ENCODE results near the gene HS6ST3.
"Not testable (repeated sequence)": the region's sequence is repeated elsewhere in the genome, so short reads cannot be mapped to it uniquely, and the experiment has no call there.

The HS6ST3 gene

DNA sequence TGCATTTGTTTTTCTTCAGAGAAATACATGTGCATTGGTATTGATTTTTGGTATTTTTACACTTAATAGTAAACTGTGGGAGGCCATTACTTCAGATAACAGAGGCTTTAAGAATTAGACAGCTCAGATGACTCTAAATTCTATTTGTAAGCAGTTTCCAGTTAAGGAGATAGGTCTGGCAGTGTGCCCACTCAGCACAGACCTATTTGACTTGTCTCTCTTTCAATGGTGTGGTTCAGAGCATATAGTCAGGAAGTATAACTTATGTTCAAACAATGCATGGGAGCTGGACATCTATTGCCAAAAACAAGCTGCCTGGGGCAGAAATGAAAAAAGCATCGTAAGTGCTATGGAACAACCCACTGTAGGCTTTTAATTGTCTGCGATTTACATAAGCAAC is 370.7 kb downstream of the HS6ST3 start:
- no peak for DNase-seq

- peak; percentile 37 for DNase-seq
Observed at GRCh38 chr13:96473526-96474180, 383.7 kb downstream of the HS6ST3 start.

DNA sequence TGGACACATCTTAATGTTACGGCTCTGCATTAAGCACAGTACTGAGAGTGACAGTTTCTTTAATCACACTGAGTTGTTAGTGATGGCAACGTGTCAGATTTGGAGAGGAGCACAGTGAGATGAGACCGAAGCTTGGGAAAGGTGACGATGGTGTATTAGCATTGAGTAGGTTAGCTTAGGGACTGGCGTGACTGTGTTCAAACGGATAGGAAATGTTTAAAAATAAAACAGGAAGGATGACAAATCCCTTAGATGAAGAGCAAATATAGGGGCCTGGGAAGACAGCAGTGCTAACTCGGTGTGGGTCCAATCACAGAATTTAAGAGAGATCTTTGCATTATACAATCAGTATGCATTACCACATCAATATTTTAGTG is 384.3 kb downstream of the HS6ST3 start:
- no peak for DNase-seq

DNA sequence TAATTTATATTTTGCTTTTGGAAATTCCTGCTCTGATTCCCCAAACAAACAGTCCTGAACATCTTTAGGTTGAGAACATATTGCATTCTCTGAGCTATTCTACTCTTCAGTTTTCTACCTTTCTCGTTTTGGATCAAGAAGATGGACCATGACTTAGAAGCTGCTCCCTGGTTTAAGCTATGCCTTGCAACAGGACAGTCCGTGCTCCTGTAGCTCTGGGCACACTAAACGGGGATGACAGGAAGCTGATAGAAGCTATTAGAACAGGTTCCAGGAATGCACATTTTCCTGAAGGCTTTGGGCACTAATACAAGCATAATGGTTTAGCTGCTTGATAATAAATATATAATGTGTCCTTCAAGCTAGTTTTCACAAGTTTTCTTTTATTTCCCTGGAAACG is 385.2 kb downstream of the HS6ST3 start:
- DNase-seq, result no peak

DNA sequence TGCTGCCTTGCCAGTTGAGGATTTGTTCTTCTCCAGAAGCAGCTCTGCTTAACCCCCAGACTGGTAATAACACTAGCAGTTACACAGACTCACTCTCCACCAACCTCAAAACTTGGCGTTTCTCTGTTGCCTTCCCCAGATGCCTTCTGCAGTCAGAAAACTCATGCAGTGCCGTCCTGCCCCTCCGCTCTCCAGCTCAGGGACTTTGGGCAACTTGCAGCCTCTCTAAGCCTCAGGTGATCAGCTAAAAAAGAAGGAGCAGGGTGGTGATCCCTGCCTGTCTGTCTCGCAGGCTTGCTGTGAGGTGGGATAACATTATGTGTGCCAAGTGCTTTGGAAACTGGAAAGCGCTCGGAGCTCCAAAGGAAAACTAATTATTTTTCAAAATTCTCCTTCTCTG is 391.6 kb downstream of the HS6ST3 start:
- no peak for DNase-seq

DNA sequence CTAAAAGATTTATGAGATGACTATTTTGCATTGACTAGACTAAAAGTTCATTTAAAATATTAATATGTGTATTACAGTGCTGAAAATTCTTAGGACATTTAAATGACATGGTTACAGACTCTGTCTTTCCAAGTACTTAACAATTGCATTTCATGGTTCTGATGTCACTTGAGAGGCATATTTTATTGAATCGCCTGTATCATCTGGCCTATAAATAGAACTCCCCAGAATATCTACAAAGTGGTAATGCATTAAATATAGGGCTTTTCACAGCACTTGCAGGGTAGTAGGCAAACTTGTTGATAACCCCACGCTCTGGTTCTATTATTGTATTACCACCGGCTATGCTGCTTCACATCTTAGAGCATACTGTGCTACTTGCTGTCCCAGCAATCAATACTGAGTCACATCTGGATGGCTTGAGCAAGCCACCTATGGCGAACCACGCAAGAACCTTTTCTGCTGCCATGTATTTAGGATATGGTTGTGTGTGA is 400.6 kb downstream of the HS6ST3 start:
- no peak for DNase-seq

DNA sequence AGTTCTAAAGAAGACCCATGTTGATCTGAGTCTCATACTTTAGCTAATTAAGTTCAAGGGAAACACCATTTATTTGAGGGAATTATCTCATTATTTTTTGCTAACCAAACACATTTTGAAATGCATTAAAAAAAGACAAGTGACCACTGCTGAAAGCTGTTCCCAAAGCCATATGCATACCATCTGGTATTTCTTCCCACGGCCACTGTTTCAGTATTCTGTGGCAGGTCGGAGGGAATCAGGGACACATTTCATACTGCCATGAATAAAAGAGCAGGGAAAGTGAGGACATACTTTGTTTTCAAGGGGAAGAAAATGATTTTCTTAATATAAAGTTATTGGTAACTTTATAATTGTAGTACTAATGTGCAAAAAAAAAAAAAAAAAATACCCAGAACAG is 401.2 kb downstream of the HS6ST3 start:
- DNase-seq, result no peak

DNA sequence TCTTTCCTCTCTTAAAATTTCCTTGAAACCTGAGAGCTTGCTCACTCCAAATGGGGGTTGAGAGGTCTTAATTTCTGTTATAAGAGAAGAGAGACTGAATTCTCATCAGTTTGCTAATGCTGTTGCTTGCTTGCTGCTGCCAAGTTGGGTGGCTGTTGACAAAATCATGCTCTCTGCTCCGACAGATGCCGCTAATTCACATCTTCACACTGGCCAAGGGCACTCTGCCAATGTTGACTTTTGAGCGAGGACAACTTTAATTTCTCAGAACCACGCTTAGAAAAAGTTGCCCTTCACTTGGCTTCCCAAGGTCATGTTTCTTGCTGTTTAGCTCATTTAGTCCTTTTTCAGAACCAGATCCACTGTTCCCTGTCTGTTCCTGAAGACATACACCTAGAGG is 402.9 kb downstream of the HS6ST3 start:
- DNase-seq, result no peak

DNA sequence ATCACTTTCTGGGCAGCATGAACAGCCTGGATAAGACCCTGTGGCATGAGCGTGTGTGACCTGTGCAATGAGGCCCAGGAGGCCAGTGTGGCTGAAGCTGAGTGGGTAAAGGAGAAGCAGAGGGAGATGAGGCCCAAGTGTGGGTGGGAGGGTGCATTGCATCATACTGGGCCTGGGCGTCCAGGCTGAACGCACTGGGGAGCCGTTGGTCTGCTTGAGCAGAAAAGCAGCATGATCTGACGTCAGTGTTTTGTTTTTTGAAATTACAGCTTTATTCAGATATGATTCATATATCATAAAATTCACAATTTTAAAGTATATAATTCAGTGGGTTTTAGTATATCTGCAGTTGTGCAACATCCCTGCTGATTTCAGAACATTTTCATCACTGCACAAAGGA is 409.7 kb downstream of the HS6ST3 start:
- no peak for DNase-seq

DNA sequence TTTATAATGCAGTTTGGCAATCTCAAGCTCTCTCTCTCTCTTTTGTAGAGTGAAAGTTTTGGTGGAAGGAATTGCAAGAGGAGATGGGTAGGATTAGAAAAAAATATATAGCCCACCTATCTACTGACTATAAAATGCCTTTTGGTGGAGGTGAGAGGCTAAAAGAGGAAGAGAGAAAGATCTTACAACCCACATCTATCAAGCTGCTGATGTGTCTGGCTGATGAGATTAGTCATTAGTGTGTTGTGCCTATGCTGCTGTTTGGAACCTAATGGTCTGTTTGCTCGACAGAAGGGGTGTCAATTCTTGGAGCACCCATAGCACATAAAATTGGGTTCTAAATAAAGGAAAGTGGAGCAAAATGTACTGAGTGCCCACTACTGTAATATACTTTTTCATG is 411.0 kb downstream of the HS6ST3 start:
- DNase-seq, result no peak

DNA sequence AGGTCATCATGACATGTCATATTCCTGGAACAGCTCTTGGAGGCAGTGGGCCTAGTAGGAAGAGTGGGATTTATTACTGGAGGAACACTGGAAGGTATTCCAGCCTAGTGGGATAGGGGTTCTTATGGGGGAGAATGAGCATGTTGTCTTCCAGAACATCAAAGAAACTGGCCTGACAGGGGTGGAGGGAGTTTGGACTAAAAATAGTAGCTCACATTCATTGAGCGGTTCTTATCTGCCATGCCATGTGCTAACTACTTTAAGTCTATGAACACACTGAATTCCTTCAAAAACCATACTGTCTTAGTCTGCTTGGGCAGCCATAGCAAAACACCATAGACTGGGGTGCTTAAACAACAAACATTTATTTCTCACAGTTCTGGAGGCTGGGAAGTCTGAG is 413.6 kb downstream of the HS6ST3 start:
- no peak for DNase-seq

- DNase-seq, result no peak
Observed at GRCh38 chr13:96511587-96511986, 421.7 kb downstream of the HS6ST3 start.

DNA sequence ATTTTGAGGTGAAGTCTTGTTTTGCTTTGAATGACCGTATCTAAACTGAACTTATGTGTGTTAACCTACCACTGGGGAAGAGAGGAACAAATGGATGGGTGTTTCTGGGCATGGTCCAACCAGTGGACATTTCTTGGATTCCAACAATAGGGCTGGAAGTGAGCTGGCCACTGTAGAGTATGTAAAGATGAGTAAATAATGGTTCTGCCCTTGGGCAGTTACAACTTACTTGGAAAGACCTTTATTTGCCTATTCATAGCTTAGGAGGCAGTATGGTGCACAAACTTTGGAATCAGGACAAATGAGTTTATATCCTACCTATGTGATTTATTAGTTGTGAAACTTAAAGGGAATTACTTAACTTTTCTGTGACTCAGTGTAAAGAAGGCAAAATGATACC is 429.5 kb downstream of the HS6ST3 start:
- DNase-seq, result no peak

DNA sequence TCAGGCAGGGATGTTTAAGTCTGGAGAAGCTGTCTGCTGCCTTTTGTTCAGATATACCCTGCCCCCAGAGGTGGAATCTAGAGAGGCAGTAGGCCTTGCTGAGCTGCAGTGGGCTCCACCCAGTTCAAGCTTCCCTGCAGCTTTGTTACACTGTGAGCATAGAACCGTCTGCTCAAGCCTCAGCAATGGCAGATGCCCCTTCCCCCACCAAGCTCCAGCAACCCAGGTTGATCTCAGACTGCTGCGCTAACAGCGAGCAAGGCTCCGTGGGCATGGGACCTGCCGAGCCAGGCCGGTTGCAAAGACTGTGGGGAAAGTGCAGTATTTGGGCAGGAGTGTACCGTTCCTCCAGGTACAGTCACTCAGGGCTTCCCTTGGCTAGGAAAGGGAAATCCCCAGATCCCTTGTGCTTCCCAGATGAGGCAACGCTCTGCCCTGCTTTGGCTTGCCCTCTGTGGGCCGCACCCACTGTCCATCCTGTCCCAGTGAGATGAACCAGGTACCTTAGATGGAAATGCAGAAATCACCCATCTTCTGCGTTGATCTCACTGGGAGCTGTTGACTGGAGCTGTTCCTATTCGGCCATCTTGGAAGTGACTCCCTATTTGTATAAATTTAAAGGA is 434.6 kb downstream of the HS6ST3 start:
- not testable (repeated sequence) for DNase-seq

GRCh38 chr13:96525715-96526114 is 435.8 kb downstream of the HS6ST3 start:
- no peak for DNase-seq

- no peak for DNase-seq
Observed at GRCh38 chr13:96527497-96527896, 437.6 kb downstream of the HS6ST3 start.

GRCh38 chr13:96532804-96533203 is 442.9 kb downstream of the HS6ST3 start:
- no peak for DNase-seq

GRCh38 chr13:96533408-96533807 is 443.5 kb downstream of the HS6ST3 start:
- DNase-seq, result peak; percentile 60

DNA sequence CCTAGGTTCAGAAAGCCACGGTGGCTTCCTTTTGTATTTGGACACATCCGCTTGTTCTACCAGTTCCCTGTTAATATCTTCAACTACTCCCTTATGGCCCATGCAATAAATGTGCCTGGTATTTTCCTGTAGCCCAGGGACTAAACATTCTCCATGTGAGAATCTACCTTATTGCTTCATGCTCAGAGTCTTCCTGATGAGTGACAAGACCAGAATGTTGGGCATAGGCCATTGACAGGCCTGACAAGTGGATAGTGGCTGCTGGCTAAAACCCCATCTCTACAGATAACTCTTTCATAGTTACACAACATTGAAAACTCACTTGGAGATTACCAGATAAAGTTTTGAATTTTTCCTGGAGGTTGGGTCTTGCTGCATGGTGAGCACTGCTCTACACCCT is 449.9 kb downstream of the HS6ST3 start:
- no peak for DNase-seq

DNA sequence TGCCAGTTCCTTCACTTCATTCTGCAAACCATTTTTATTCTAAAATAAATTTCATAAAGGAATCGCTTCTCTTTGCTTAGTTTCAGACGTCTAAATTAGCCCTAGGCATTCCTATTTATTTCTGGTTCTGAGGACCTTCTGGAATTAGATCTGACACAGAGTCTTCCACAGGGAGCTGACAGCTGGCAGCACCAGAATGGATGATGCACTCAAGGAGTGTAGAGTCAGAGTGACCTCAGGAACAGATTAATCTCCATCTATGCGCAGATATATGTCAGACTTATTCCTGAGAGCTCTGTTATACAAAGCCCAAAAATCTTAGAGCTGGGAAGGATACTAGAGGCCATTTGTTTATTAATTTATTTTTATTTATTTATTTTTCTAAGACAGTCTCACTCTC is 450.8 kb downstream of the HS6ST3 start:
- DNase-seq, result peak; percentile 23

- DNase-seq, result peak; percentile 14
Observed at GRCh38 chr13:96542986-96543385, 453.1 kb downstream of the HS6ST3 start.

DNA sequence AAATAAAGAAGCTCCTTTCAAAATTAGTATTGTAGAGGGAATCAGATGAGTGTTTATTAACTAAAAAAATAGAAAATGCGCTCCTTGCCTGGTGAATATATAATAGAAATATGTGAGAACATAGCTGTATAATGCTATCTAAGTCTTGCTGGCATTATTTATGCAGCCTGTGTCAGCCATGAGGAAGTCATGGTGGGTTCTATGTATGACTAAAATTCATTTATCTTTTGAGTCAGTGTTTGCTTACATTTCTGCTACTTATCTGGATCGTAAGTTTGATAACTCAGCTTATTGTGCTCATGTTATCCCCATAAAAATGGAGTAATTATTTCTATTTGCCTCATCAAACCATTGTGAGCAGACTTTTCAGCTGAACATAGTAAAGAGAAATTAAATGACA is 455.1 kb downstream of the HS6ST3 start:
- DNase-seq, result no peak

- no peak for DNase-seq
Observed at GRCh38 chr13:96546463-96546862, 456.6 kb downstream of the HS6ST3 start.

GRCh38 chr13:96551546-96551945 is 461.6 kb downstream of the HS6ST3 start:
- DNase-seq, result no peak

- DNase-seq, result no peak
Observed at GRCh38 chr13:96552559-96552958, 462.7 kb downstream of the HS6ST3 start.
